Liver (tissue), 9 donors: ENCODE data around the gene TBK1. TPM values are rescaled to one million over a fixed set of nuclear protein-coding genes. Genes with fewer than 3 reads are reported as not detected.

Source experiments
- DNase-seq: peaks from one replicate; pipeline ENCODE4 v3.0.0-alpha.2; 2017; ENCODE audit warnings: low spot score
- H3K27ac ChIP-seq, 2 donors: one replicate each; pipeline ENCODE4 v1.7.0; 2013; ENCODE audit warnings: inconsistent platforms in 2 of 2, low read length in 2 of 2, control low read depth in 1 of 2, low read depth in 1 of 2, mild to moderate bottlenecking in 1 of 2
- H3K27me3 ChIP-seq, 4 donors: one replicate each; pipeline versions ENCODE4 v1.6.1 to v1.7.0; 2013; ENCODE audit warnings: low read length in 3 of 4, inconsistent platforms in 1 of 4, mild to moderate bottlenecking in 1 of 4, moderate library complexity in 1 of 4; ENCODE audit not compliant: control insufficient read depth in 4 of 4, insufficient read depth in 4 of 4
- H3K36me3 ChIP-seq, 4 donors: one replicate each; pipeline versions ENCODE4 v1.6.1 to v1.7.0; 2013; ENCODE audit warnings: low read length in 3 of 4, mild to moderate bottlenecking in 3 of 4, low read depth in 1 of 4, moderate library complexity in 1 of 4; ENCODE audit not compliant: control insufficient read depth in 4 of 4, insufficient read depth in 3 of 4
- H3K4me1 ChIP-seq, 4 donors: one replicate each; pipeline versions ENCODE4 v1.6.1 to v1.7.0; 2013; ENCODE audit warnings: low read length in 3 of 4, mild to moderate bottlenecking in 3 of 4, moderate library complexity in 1 of 4; ENCODE audit not compliant: control insufficient read depth in 4 of 4, insufficient read depth in 4 of 4
- H3K4me3 ChIP-seq, 3 donors: one replicate each; pipeline versions ENCODE4 v1.6.1 to v1.7.0; 2013; ENCODE audit warnings: low read length in 3 of 3, control low read depth in 1 of 3, low read depth in 1 of 3, mild to moderate bottlenecking in 1 of 3
- H3K9ac ChIP-seq, 2 donors: one replicate each; pipeline ENCODE4 v1.7.0; 2013; ENCODE audit warnings: low read length in 2 of 2, mild to moderate bottlenecking in 2 of 2, moderate library complexity in 2 of 2, control low read depth in 1 of 2, low read depth in 1 of 2
- H3K9me3 ChIP-seq, 4 donors: one replicate each; pipeline versions ENCODE4 v1.6.1 to v1.7.0; 2013; ENCODE audit warnings: low read length in 3 of 4; ENCODE audit not compliant: control insufficient read depth in 4 of 4
- ATF3 ChIP-seq: IDR thresholded peaks from 2 replicates; pipeline ENCODE4 v1.6.1; 2016; ENCODE audit warnings: antibody characterized with exemption
- EGR1 ChIP-seq, 2 donors: IDR thresholded peaks; 2 replicates each; pipeline ENCODE4 v1.6.1; 2016 to 2018; ENCODE audit warnings: antibody characterized with exemption in 2 of 2, low read depth in 2 of 2
- FOXA1 ChIP-seq: IDR thresholded peaks from 2 replicates; pipeline ENCODE4 v1.6.1; 2016; ENCODE audit warnings: antibody characterized with exemption
- FOXA2 ChIP-seq: IDR thresholded peaks from 2 replicates; pipeline ENCODE4 v1.6.1; 2016; ENCODE audit warnings: antibody characterized with exemption
- HNF4G ChIP-seq: IDR thresholded peaks from 2 replicates; pipeline ENCODE4 v1.6.1; 2016; ENCODE audit warnings: antibody characterized with exemption
- JUND ChIP-seq, 2 donors: IDR thresholded peaks; 2 replicates each; pipeline ENCODE4 v1.6.1; 2016; ENCODE audit warnings: antibody characterized with exemption in 2 of 2
- NR2F2 ChIP-seq: IDR thresholded peaks from 2 replicates; pipeline ENCODE4 v1.6.1; 2016; ENCODE audit warnings: antibody characterized with exemption
- RAD21 ChIP-seq, 2 donors: IDR thresholded peaks; 2 replicates each; pipeline ENCODE4 v1.6.1; 2016; ENCODE audit warnings: antibody characterized with exemption in 2 of 2, mild to moderate bottlenecking in 2 of 2
- REST ChIP-seq: IDR thresholded peaks from 2 replicates; pipeline ENCODE4 v1.6.1; 2016; ENCODE audit warnings: antibody characterized with exemption, mild to moderate bottlenecking
- RXRA ChIP-seq, 2 donors: IDR thresholded peaks; 2 replicates each; pipeline ENCODE4 v1.6.1; 2017 to 2018; ENCODE audit warnings: antibody characterized with exemption in 2 of 2, mild to moderate bottlenecking in 1 of 2
- TAF1 ChIP-seq: conservative IDR thresholded peaks from 2 replicates; pipeline ENCODE4 v1.6.1; 2016; ENCODE audit warnings: antibody characterized with exemption, mild to moderate bottlenecking
- WGBS: extraction: QIAGEN DNeasy Blood & Tissue Kit; methylation state at CpG from one replicate; pipeline ENCODE4 v1.1.7; 2013; 5-methylcytosine and 5-hydroxymethylcytosine counted together
- polyA plus RNA-seq, 2 donors: library from polyadenylated mRNA; stranded (reverse) in 1 of 2; unstranded in 1 of 2; fragments of 200-250 nt in 1 of 2; fragments of >200 nt in 1 of 2; fragmentation: Nextera tagmentation in 1 of 2; extraction: Ambion mirVana in 1 of 2; gene quantifications; one replicate each; pipeline versions ENCODE4 v1.2.1 to v1.2.3, GENCODE V29; 2013 to 2015
- total RNA-seq, 2 donors: library from RNA; depleted of rRNA; stranded (reverse); fragments of >200 nt; gene quantifications; one replicate each; pipeline ENCODE4 v1.2.3, GENCODE V29; 2014
- donor health status: healthy.
- donor health status: healthy.
- donor health status: healthy.
- donor health status: healthy.
- donor health status: healthy.

Gene TBK1
- total and polyA plus RNA-seq, 4 donors: 7.6 to 20.7 (median 13.9) TPM

DNA sequence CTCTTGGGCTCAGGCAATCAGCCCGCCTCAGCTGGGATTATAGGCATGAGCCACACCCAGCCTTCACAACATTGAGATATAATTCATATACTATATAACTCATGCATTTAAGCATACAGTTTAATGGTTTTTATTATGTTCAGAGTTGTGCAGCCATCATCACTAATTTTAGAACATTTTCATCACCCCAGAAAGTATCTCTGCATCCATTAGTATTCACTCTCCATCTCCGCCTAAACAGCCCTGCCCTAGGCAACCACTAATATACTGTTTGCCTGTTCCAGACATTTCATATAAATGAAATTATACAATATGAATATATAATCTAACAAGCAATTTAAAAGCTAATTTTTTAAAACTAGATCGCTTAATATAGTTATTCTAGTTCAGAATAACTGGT lies 34.7 kb downstream of the TBK1 start:
- Histone ChIP-seq H3K27ac (no peak overlapping the region), H3K36me3 (peaks cover 6 to 43% (median 29%) of the 10 kb centered on the region in 4 donors), H3K27me3 (no peaks in the 10 kb centered on the region), H3K4me1 (no peaks in the 10 kb centered on the region), H3K4me3 (no peak overlapping the region), H3K9ac (no peak overlapping the region), H3K9me3 (no peaks in the 10 kb centered on the region)
- TF ChIP-seq HNF4G (no peak), RXRA (IDR thresholded peaks at IDR 0.05) (no peak), NR2F2 (no peak), REST (no peak), FOXA1 (no peak), ATF3 (no peak)
- no peak for DNase-seq
- 98% methylated on average over 3 of the region's 3 CpGs for WGBS

- no peaks in the 10 kb centered on the region for H3K9me3 ChIP-seq
- no peak overlapping the region for H3K27ac ChIP-seq
- no peaks in the 10 kb centered on the region for H3K27me3 ChIP-seq
- H3K9ac ChIP-seq: no peak overlapping the region
- H3K4me3 ChIP-seq: no peak overlapping the region
- H3K36me3 ChIP-seq: peaks cover 7 to 39% (median 35%) of the 10 kb centered on the region in 4 donors
- WGBS: 86% methylated on average over 1 of the region's 1 CpG
- TF ChIP-seq RXRA (IDR thresholded peaks at IDR 0.05) (no peak), RAD21 (IDR thresholded peaks at IDR 0.05) (no peak), EGR1 (IDR thresholded peaks at IDR 0.05; ENCODE audit: low read depth in 2 of 2) (no peak)
- no peak for DNase-seq
- no peaks in the 10 kb centered on the region for H3K4me1 ChIP-seq
These were observed 39.8 kb downstream of the TBK1 start for GRCh38 chr12:64491718-64492117.

GRCh38 chr12:64493513-64493912 lies 41.6 kb downstream of the TBK1 start:
- TF ChIP-seq REST: no peak
- TF ChIP-seq ATF3: no peak
- TF ChIP-seq JUND (IDR thresholded peaks at IDR 0.05): no peak
- TF ChIP-seq FOXA2: no peak
- TF ChIP-seq TAF1: no peak
- no peak for DNase-seq
- H3K4me3 ChIP-seq: no peak overlapping the region
- no peaks in the 10 kb centered on the region for H3K9me3 ChIP-seq
- H3K4me1 ChIP-seq: no peaks in the 10 kb centered on the region
- H3K36me3 ChIP-seq: peaks cover 10 to 48% (median 45%) of the 10 kb centered on the region in 4 donors
- no peak overlapping the region for H3K9ac ChIP-seq
- WGBS: 99% methylated on average over 3 of the region's 3 CpGs
- H3K27me3 ChIP-seq: no peaks in the 10 kb centered on the region
- H3K27ac ChIP-seq: no peak overlapping the region
